Skeletal muscle tissue (tissue), 4 donors: ENCODE measurements around the gene EFCAB6. TPM values are rescaled to one million over a fixed set of nuclear protein-coding genes. Genes with fewer than 3 reads are reported as not detected.

Experiments
- H3K27ac ChIP-seq: one replicate; pipeline ENCODE4 v1.7.0; 2013; ENCODE audit warnings: mild to moderate bottlenecking, low read depth, low read length, inconsistent platforms
- H3K27me3 ChIP-seq, 3 donors: one replicate each; pipeline ENCODE4 v1.7.0; 2013; ENCODE audit warnings: low read length in 3 of 3; ENCODE audit not compliant: control insufficient read depth in 3 of 3, insufficient read depth in 3 of 3
- H3K36me3 ChIP-seq, 3 donors: one replicate each; pipeline ENCODE4 v1.7.0; 2013; ENCODE audit warnings: low read length in 3 of 3; ENCODE audit not compliant: control insufficient read depth in 3 of 3, insufficient read depth in 3 of 3
- H3K4me1 ChIP-seq, 3 donors: one replicate each; pipeline ENCODE4 v1.7.0; 2013; ENCODE audit warnings: low read length in 3 of 3, mild to moderate bottlenecking in 3 of 3; ENCODE audit not compliant: control insufficient read depth in 3 of 3, insufficient read depth in 3 of 3
- H3K4me3 ChIP-seq, 3 donors: one replicate each; pipeline ENCODE4 v1.7.0; 2013; ENCODE audit warnings: low read length in 3 of 3
- H3K9ac ChIP-seq, 3 donors: one replicate each; pipeline ENCODE4 v1.7.0; 2013; ENCODE audit warnings: low read length in 3 of 3, mild to moderate bottlenecking in 3 of 3, moderate library complexity in 2 of 3, low read depth in 1 of 3
- H3K9me3 ChIP-seq, 3 donors: one replicate each; pipeline ENCODE4 v1.7.0; 2013; ENCODE audit warnings: low read length in 3 of 3; ENCODE audit not compliant: control insufficient read depth in 3 of 3
- total RNA-seq: library from RNA; depleted of rRNA; stranded (reverse); fragments of >200 nt; gene quantifications from one replicate; pipeline ENCODE4 v1.2.3, GENCODE V29; 2014
- donor health status: Osteomylitis.

The EFCAB6 gene
- total RNA-seq, 1 donor from 2014 or later, result 1.6 TPM

DNA sequence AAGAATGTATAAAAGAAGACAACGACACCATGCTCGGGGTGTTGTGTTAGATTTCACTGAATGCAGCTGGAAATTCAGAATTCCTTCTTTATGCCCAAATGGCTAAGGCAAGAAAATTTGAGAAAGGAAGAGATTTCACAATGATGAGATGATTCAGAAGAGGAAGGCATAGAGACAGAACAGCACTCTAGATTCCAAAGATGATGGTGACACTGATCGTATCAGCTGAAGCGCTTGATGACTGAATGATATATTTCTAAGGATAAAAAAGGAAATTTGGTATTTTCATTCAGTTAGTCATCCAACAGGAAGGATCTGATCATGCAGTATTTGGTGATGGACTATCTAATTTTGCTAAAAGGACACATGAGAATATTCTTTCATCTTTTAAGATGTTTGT, 189.2 kb downstream of the EFCAB6 start:
- no peaks in the 10 kb centered on the region for H3K9me3 ChIP-seq
- H3K27ac ChIP-seq, result no peak overlapping the region
- H3K36me3 ChIP-seq, result no peaks in the 10 kb centered on the region
- no peak overlapping the region for H3K4me3 ChIP-seq
- peaks cover 0 to 4% (median 0%) of the 10 kb centered on the region in 3 donors for H3K27me3 ChIP-seq
- H3K4me1 ChIP-seq, result no peaks in the 10 kb centered on the region
- H3K9ac ChIP-seq, result no peak overlapping the region

DNA sequence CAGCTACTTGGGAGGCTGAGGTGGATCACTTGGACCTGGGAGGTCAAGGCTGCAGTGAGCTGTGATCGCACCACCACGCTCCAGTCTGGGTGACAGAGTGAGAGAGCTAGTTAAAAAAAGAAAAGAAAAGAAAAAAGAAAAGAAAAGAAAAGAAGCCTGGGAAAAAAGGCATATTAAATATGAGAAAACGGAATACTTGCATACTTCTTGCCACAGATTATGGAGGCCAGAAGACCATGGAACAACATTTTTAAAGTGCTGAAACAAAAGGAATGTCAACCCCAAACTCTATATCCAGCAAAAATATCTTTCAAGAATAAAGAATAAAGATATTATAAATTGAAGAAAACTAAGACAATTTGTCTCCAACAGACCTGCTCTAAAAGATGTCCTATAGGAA, 191.9 kb downstream of the EFCAB6 start:
- no peaks in the 10 kb centered on the region for H3K9me3 ChIP-seq
- H3K4me1 ChIP-seq, result no peaks in the 10 kb centered on the region
- no peak overlapping the region for H3K4me3 ChIP-seq
- no peaks in the 10 kb centered on the region for H3K36me3 ChIP-seq
- H3K27ac ChIP-seq, result no peak overlapping the region
- no peak overlapping the region for H3K9ac ChIP-seq
- H3K27me3 ChIP-seq, result peaks cover 0 to 2% (median 0%) of the 10 kb centered on the region in 3 donors

DNA sequence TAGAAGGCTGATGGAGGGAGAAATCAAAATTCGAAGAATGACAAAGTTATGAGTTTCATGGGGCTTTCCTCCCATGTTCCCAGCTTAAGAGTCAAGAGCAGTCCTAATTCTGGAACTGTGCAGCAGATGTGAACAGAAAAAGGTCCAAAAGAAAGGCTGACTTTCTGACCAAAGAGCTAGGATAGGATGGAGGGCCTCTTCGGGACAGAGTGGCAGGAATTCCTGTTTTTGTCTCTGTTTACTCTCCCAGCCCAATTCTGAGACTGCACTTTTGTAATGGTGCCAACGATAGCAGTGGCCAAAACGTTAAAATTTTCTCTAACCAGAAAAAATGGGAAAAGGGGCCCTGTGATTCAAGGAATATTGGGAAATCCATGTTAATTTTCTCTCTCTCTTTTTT, 193.6 kb downstream of the EFCAB6 start:
- Histone ChIP-seq H3K4me1 (no peaks in the 10 kb centered on the region), H3K27me3 (no peaks in the 10 kb centered on the region), H3K9me3 (no peaks in the 10 kb centered on the region), H3K27ac (no peak overlapping the region), H3K36me3 (no peaks in the 10 kb centered on the region), H3K4me3 (no peak overlapping the region), H3K9ac (no peak overlapping the region)

DNA sequence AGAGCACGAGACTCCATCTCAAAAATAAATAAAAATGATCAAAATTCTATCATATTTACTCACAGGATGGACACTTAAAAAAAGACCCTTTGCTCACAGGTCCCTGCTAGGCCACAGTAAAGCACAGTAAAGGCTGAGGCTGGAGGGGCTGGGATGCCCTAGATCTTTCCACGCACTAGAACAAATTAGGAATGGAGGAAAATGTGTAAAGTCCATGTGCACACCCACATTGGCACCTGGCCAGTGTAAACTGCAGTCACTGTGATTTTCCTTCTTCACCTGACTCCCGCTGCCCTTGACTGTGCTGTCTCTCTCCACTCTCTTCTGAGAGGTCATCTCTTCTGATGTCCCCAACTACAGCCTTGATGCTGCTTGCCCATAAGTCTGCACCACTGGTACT, 195.5 kb downstream of the EFCAB6 start:
- H3K9me3 ChIP-seq, result no peaks in the 10 kb centered on the region
- H3K27me3 ChIP-seq, result no peaks in the 10 kb centered on the region
- no peaks in the 10 kb centered on the region for H3K36me3 ChIP-seq
- H3K4me1 ChIP-seq, result no peaks in the 10 kb centered on the region
- no peak overlapping the region for H3K9ac ChIP-seq
- no peak overlapping the region for H3K4me3 ChIP-seq
- H3K27ac ChIP-seq, result no peak overlapping the region

DNA sequence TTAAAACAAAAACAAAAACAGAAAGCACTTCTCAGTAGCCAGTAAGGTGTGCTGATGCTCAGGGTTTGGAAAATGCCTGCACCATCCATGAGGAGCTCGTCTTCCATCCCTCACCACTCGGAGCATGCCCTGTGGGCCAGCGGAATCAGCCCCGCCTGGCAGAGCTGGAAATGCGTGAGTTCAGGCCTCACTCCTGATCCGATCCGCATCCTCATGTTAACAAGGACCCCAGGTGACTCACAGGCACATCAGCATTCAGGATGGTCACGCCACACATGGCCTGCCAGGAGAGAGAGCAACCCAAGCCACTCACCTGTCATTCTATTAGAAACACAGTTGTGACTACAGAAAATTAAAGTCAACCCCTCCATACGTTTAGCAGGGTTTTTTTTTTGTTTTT, 211.8 kb downstream of the EFCAB6 start:
- Histone ChIP-seq H3K9ac (no peak overlapping the region), H3K36me3 (no peaks in the 10 kb centered on the region), H3K27me3 (no peaks in the 10 kb centered on the region), H3K9me3 (no peaks in the 10 kb centered on the region), H3K4me3 (no peak overlapping the region), H3K27ac (no peak overlapping the region), H3K4me1 (no peaks in the 10 kb centered on the region)

DNA sequence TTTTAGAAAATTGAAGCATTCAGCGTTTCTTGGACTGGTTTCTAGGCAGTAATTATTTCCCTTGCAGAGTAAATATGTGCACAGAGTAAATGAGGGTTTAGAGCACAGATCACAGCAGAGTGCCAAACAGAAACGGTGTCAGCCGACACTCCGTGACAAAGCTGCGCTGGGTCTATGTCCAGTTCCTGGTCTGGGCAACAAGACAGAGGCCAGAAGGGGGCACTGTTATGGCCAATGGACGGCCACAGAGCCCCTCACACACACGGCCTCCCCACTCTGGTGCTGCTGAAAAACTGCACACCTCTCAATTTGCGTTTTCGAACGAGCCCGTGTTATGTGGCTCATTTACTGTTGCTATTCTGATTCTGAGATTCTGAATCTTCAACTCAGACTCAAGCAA, 219.6 kb downstream of the EFCAB6 start:
- Histone ChIP-seq H3K9me3 (peaks cover 0 to 3% (median under 1%) of the 10 kb centered on the region in 3 donors), H3K27ac (no peak overlapping the region), H3K9ac (no peak overlapping the region), H3K27me3 (peaks cover 0 to 3% (median 2%) of the 10 kb centered on the region in 3 donors), H3K4me1 (no peaks in the 10 kb centered on the region), H3K4me3 (no peak overlapping the region), H3K36me3 (no peaks in the 10 kb centered on the region)

DNA sequence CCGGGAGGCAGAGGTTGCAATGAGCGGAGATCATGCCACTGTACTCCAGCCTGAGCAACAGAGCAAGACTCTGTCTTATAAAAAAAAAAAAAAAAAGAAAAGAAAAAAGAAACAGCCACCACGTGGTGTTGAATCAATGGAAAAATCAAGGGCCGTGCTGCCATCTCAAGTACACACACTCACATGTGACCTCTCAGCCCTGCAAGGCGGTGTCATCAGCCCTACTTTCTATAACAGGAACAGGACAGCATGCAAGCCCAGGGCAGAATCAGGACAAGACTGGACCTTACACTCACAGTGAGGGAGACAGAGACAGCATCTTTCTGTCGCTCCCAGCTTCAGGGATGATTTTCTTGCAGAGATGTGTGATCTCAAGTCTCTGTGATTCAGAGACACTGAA, 220.7 kb downstream of the EFCAB6 start:
- Histone ChIP-seq H3K4me1 (no peaks in the 10 kb centered on the region), H3K9me3 (peaks cover 0 to 3% (median 2%) of the 10 kb centered on the region in 3 donors), H3K9ac (no peak overlapping the region), H3K36me3 (no peaks in the 10 kb centered on the region), H3K27ac (no peak overlapping the region), H3K27me3 (peaks cover 0 to 3% (median 2%) of the 10 kb centered on the region in 3 donors), H3K4me3 (no peak overlapping the region)

DNA sequence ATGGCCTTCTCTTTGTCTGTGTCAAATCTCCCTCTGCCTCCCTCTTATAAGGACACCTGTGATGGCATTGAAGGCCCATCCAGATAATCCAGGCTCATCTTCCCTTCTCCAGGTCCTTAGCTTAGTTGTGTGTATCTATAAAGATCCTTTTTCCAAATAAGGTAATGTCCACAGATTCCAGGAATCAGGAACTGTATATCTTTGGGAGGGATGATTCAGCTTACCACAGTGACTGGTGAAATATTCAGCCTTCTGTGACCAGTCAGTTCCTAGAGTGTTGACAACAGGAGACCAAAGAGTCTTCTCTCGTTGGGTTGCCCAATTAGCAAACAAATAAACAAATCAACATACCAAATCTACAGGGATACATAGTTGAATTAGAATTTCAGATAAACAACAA, 224.5 kb downstream of the EFCAB6 start:
- peaks cover 0 to 2% (median 0%) of the 10 kb centered on the region in 3 donors for H3K9me3 ChIP-seq
- no peak overlapping the region for H3K4me3 ChIP-seq
- H3K4me1 ChIP-seq, result no peaks in the 10 kb centered on the region
- no peak overlapping the region for H3K27ac ChIP-seq
- H3K9ac ChIP-seq, result no peak overlapping the region
- no peaks in the 10 kb centered on the region for H3K36me3 ChIP-seq
- peaks cover 0 to 1% (median 1%) of the 10 kb centered on the region in 3 donors for H3K27me3 ChIP-seq

DNA sequence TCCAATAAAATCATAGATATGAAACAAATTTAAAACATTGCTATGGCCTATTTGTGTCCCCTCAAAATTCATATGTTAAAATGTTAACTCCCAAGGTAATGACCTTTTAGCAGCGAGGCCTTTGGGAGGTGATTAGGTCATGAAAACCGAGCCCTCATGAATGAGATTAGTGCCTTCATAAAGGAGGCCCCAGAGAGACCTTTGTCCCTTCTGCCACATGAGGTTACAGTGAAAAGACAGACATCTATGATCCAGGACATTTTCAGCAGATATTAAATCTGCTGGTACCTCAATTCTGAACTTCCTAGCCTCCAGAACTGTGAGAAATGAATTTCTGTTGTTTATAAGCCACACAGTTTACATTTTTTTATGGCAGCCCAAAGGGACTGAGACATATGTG, 228.6 kb downstream of the EFCAB6 start:
- no peak overlapping the region for H3K9ac ChIP-seq
- H3K9me3 ChIP-seq, result peaks cover 0 to 2% (median 0%) of the 10 kb centered on the region in 3 donors
- no peak overlapping the region for H3K27ac ChIP-seq
- H3K36me3 ChIP-seq, result no peaks in the 10 kb centered on the region
- no peak overlapping the region for H3K4me3 ChIP-seq
- peaks cover 6 to 10% (median 9%) of the 10 kb centered on the region in 3 donors for H3K27me3 ChIP-seq
- H3K4me1 ChIP-seq, result no peaks in the 10 kb centered on the region

DNA sequence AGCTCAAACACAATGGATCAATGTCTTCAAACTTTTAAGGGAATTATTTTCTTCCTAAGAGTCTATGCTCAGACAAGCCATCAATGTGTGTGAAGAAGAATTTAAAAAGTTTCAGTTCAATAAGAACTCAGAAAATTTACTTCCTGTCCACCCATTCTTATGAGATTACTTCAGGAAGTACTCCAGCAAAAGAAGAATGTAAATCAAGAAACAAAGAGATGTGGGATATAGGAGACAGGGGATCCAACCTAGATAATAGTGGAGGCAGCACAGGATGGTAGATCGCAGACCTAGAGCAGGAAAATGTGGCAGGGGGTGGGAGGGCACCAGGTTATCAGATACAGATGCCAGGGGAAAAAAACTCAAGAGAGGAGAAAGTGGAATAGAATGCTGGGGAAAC, 229.7 kb downstream of the EFCAB6 start:
- Histone ChIP-seq H3K4me3 (no peak overlapping the region), H3K27me3 (peaks cover 6 to 18% (median 14%) of the 10 kb centered on the region in 3 donors), H3K4me1 (no peaks in the 10 kb centered on the region), H3K9me3 (peaks cover 0 to under 1% (median 0%) of the 10 kb centered on the region in 3 donors), H3K9ac (no peak overlapping the region), H3K27ac (no peak overlapping the region), H3K36me3 (no peaks in the 10 kb centered on the region)
